ENCODE measurements around the gene LAMC3. TPM values are rescaled to one million over a fixed set of nuclear protein-coding genes. Genes with fewer than 3 reads are reported as not detected.

The LAMC3 gene
- total and polyA plus RNA-seq, 2 donors = 0.61 to 2.6 TPM

DNA sequence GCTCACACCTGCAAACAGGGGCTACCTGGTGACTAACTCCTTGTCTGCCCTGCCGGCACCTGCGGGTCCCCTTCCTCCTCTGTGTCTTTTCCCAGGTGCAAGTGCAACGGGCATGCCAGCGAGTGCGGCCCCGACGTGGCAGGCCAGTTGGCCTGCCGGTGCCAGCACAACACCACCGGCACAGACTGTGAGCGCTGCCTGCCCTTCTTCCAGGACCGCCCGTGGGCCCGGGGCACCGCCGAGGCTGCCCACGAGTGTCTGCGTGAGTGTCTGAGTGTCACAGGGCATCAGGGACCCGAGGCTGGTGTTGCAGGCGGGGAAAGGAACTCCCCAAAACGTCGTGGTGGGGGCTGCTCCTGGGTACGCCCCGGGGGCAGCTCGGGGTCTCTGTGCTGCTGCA lies 27.1 kb downstream of the LAMC3 start:
- DNase-seq (ENCODE audit: low read depth in 6 of 9, low spot score in 9 of 9) = no peak
- H3K4me3 ChIP-seq (ENCODE audit: low read length in 2 of 2) = no peak overlapping the region
- peaks cover 0 to 2% of the 10 kb centered on the region in 2 donors for H3K4me1 ChIP-seq (ENCODE audit: control insufficient read depth in 2 of 2, insufficient read depth in 2 of 2, low read length in 2 of 2)
- no peak overlapping the region for H3K27ac ChIP-seq (ENCODE audit: low read depth in 1 of 2, low read length in 1 of 2)
- 92% methylated on average over 24 of the region's 24 CpGs for WGBS
- no peaks in the 10 kb centered on the region for H3K9me3 ChIP-seq (ENCODE audit: control insufficient read depth in 2 of 2, insufficient read depth in 1 of 2, low read length in 1 of 2)
- peaks cover 0 to 2% of the 10 kb centered on the region in 2 donors for H3K27me3 ChIP-seq (ENCODE audit: control insufficient read depth in 2 of 2, insufficient read depth in 1 of 2, low read length in 1 of 2)
- H3K36me3 ChIP-seq (ENCODE audit: control insufficient read depth in 2 of 2, insufficient read depth in 2 of 2, low read length in 1 of 2) = no peaks in the 10 kb centered on the region

- Histone ChIP-seq H3K27ac (ENCODE audit: low read depth in 1 of 2, low read length in 1 of 2) (no peak overlapping the region), H3K36me3 (ENCODE audit: control insufficient read depth in 2 of 2, insufficient read depth in 2 of 2, low read length in 1 of 2) (no peaks in the 10 kb centered on the region), H3K4me3 (ENCODE audit: low read length in 2 of 2) (no peak overlapping the region), H3K9me3 (ENCODE audit: control insufficient read depth in 2 of 2, insufficient read depth in 1 of 2, low read length in 1 of 2) (no peaks in the 10 kb centered on the region), H3K27me3 (ENCODE audit: control insufficient read depth in 2 of 2, insufficient read depth in 1 of 2, low read length in 1 of 2) (peaks cover 0 to 2% of the 10 kb centered on the region in 2 donors), H3K4me1 (ENCODE audit: control insufficient read depth in 2 of 2, insufficient read depth in 2 of 2, low read length in 2 of 2) (peaks cover 0 to 2% of the 10 kb centered on the region in 2 donors)
- 84% methylated on average over 17 of the region's 17 CpGs for WGBS
- DNase-seq (ENCODE audit: low read depth in 6 of 9, low spot score in 9 of 9) = no peak
These were observed 27.8 kb downstream of the LAMC3 start for GRCh38 chr9:131036529-131037334.

DNA sequence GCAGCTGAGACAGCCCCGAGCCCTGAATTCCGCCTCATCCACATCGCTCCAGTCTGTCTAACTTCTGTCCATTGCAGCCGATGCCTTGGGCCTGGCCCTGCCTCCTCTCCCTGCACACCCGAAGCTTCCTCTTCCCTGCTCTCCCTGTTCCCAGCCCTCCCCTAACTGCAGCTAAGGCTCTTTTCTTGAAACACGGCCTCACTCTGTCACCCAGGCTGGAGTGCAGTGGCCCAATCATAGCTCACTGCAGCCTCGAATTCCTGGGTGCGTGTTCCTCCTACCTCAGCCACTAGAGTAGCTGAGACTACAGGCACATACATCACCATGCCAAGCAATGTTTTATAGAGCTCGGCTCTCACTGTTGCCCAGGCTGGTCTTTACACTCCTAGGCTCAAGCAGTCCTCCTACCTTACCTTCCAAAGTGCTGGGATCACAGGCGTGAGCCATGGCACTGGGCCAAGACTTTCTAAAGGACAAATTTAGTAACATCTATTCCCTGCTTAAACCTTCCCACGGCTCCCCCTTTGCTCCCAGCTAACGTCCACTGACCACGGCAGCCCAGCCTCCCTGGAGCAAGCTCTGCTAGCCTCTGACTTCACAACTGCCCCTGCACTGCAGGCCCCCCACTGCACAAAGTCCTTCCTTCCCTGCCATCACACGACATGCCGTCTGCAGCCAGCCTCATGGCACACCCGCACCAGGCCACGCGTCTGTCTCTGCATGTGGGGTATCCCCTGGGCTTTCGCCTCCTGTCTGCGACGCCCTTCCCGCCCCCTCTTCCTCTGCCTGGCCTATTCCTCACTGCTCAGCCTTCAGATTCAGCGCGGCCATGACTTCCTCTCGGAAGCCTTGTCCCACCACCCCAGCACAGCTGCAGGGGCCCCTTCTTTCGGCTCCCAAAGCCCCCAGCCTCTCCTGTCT lies 28.6 kb downstream of the LAMC3 start:
- Histone ChIP-seq H3K4me3 (ENCODE audit: low read length in 2 of 2) (no peak overlapping the region), H3K36me3 (ENCODE audit: control insufficient read depth in 2 of 2, insufficient read depth in 2 of 2, low read length in 1 of 2) (no peaks in the 10 kb centered on the region), H3K4me1 (ENCODE audit: control insufficient read depth in 2 of 2, insufficient read depth in 2 of 2, low read length in 2 of 2) (peaks cover 0 to 2% of the 10 kb centered on the region in 2 donors), H3K9me3 (ENCODE audit: control insufficient read depth in 2 of 2, insufficient read depth in 1 of 2, low read length in 1 of 2) (no peaks in the 10 kb centered on the region), H3K27me3 (ENCODE audit: control insufficient read depth in 2 of 2, insufficient read depth in 1 of 2, low read length in 1 of 2) (peaks cover 0 to 2% of the 10 kb centered on the region in 2 donors), H3K27ac (ENCODE audit: low read depth in 1 of 2, low read length in 1 of 2) (no peak overlapping the region)
- DNase-seq (ENCODE audit: low read depth in 6 of 9, low spot score in 9 of 9) = no peak
- 85% methylated on average over 26 of the region's 26 CpGs for WGBS

DNA sequence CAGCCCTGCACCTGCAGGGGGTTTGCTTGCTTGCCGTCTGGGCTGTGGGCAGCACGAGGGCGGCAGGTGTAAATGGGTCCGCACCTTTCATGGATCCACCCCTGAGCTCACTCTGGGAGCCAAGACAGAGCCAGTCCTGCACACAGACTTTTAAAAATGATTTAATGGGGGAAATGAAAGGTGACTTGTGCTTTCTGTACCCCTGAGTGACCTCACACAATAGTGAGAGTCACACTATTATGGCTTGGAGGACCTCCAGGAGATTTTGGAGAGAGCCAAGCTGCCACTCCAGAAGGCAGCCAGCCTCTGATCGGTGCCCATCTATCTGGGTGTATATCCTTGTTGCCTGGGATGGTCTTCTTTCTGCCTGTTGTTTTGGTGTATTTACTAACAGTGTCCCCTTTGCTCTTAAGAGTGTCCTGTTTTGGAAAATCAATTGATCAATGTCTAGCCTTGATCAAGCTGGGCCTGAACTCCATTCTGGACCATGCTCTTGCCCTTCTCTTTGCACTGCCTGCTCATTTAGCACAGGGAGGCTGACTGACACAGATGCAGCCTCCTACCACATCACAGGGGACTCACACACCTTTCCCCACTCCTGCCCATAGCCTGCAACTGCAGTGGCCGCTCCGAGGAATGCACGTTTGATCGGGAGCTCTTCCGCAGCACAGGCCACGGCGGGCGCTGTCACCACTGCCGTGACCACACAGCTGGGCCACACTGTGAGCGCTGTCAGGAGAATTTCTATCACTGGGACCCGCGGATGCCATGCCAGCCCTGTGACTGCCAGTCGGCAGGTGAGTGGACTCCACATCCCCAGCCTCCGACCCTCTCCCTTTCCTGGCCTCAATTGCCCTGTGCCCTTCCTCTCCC lies 29.5 kb downstream of the LAMC3 start:
- no peak overlapping the region for H3K27ac ChIP-seq (ENCODE audit: low read depth in 1 of 2, low read length in 1 of 2)
- peaks cover 0 to 2% of the 10 kb centered on the region in 2 donors for H3K27me3 ChIP-seq (ENCODE audit: control insufficient read depth in 2 of 2, insufficient read depth in 1 of 2, low read length in 1 of 2)
- no peak overlapping the region for H3K4me3 ChIP-seq (ENCODE audit: low read length in 2 of 2)
- no peaks in the 10 kb centered on the region for H3K9me3 ChIP-seq (ENCODE audit: control insufficient read depth in 2 of 2, insufficient read depth in 1 of 2, low read length in 1 of 2)
- H3K4me1 ChIP-seq (ENCODE audit: control insufficient read depth in 2 of 2, insufficient read depth in 2 of 2, low read length in 2 of 2) = peaks cover 0 to 2% of the 10 kb centered on the region in 2 donors
- DNase-seq (ENCODE audit: low read depth in 6 of 9, low spot score in 9 of 9) = no peak
- no peaks in the 10 kb centered on the region for H3K36me3 ChIP-seq (ENCODE audit: control insufficient read depth in 2 of 2, insufficient read depth in 2 of 2, low read length in 1 of 2)
- 92% methylated on average over 19 of the region's 19 CpGs for WGBS

DNA sequence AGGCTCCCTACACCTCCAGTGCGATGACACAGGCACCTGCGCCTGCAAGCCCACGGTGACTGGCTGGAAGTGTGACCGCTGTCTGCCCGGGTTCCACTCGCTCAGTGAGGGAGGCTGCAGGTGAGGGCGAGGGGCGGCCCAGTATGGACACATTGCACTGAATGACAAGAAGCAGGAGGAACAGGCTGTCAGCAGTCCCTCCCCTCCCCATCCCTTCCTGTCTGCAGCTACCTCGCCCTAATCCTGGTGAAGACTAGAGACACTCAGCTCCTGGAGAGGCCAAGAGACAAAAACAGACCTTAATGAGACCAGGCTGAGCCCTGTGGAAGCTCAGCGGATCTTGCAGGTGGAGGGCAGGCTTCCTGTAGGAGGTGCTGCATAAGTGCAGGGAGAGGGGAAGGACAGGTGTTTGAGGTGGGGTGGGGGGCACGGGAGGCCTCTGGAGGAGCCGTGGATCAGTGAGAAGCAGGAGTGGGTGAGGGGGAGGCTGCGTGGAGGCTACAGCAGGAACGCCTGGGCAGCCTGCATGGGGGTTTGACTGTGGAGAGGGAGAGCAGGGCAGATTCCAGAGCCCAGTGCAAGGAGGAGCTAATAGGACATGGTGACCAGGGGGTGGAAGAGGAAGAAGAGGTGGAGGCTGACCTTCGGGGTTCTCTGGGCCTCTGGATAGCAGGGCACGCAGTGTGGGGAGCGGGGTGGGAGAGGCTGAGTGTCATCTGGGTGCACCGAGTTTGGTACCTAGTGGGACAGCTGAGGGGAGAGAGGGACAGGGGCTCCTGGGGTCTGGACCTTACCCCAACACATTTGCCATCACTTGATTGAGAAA lies 30.4 kb downstream of the LAMC3 start:
- no peaks in the 10 kb centered on the region for H3K36me3 ChIP-seq (ENCODE audit: control insufficient read depth in 2 of 2, insufficient read depth in 2 of 2, low read length in 1 of 2)
- H3K9me3 ChIP-seq (ENCODE audit: control insufficient read depth in 2 of 2, insufficient read depth in 1 of 2, low read length in 1 of 2) = no peaks in the 10 kb centered on the region
- WGBS = 93% methylated on average over 18 of the region's 18 CpGs
- peaks cover 0 to 2% of the 10 kb centered on the region in 2 donors for H3K4me1 ChIP-seq (ENCODE audit: control insufficient read depth in 2 of 2, insufficient read depth in 2 of 2, low read length in 2 of 2)
- no peak overlapping the region for H3K27ac ChIP-seq (ENCODE audit: low read depth in 1 of 2, low read length in 1 of 2)
- no peak for DNase-seq (ENCODE audit: low read depth in 6 of 9, low spot score in 9 of 9)
- H3K4me3 ChIP-seq (ENCODE audit: low read length in 2 of 2) = no peak overlapping the region
- H3K27me3 ChIP-seq (ENCODE audit: control insufficient read depth in 2 of 2, insufficient read depth in 1 of 2, low read length in 1 of 2) = peaks cover 0 to 2% of the 10 kb centered on the region in 2 donors

- no peaks in the 10 kb centered on the region for H3K36me3 ChIP-seq (ENCODE audit: control insufficient read depth in 2 of 2, insufficient read depth in 2 of 2, low read length in 1 of 2)
- DNase-seq (ENCODE audit: low read depth in 6 of 9, low spot score in 9 of 9) = no peak
These were observed 33.7 kb downstream of the LAMC3 start for GRCh38 chr9:131042666-131043065.

DNA sequence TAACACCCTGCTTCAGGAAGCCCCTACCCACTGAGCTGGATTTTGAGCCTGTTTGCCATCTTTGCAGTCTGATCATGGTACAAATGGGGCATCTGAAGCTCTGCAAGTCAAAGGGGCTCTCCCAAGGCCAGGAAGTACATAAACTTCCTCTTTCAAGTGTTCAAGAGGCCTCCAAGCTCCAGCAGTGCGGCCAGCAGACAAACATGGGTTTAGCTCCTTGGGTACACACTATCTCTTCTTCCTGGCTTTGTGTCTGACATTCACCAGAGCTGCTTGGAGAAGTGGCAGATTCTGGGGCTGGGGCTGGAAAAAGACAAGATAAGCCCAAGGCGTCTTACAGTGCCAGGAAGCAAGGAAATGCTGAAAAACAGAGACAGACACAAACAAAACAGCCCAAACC lies 34.1 kb downstream of the LAMC3 start:
- WGBS = 50% methylated on average over 2 of the region's 2 CpGs
- Histone ChIP-seq H3K27ac (ENCODE audit: low read depth in 1 of 2, low read length in 1 of 2) (no peak overlapping the region), H3K27me3 (ENCODE audit: control insufficient read depth in 2 of 2, insufficient read depth in 1 of 2, low read length in 1 of 2) (peaks cover 0 to 2% of the 10 kb centered on the region in 2 donors), H3K4me3 (ENCODE audit: low read length in 2 of 2) (no peak overlapping the region), H3K36me3 (ENCODE audit: control insufficient read depth in 2 of 2, insufficient read depth in 2 of 2, low read length in 1 of 2) (no peaks in the 10 kb centered on the region), H3K4me1 (ENCODE audit: control insufficient read depth in 2 of 2, insufficient read depth in 2 of 2, low read length in 2 of 2) (no peaks in the 10 kb centered on the region), H3K9me3 (ENCODE audit: control insufficient read depth in 2 of 2, insufficient read depth in 1 of 2, low read length in 1 of 2) (no peaks in the 10 kb centered on the region)
- DNase-seq (ENCODE audit: low read depth in 6 of 9, low spot score in 9 of 9) = no peak

More at GRCh38 chr9:131042666-131043065, 33.7 kb downstream of the LAMC3 start:
- H3K4me1 ChIP-seq (ENCODE audit: control insufficient read depth in 2 of 2, insufficient read depth in 2 of 2, low read length in 2 of 2) = no peaks in the 10 kb centered on the region
- H3K4me3 ChIP-seq (ENCODE audit: low read length in 2 of 2) = no peak overlapping the region
- no peaks in the 10 kb centered on the region for H3K9me3 ChIP-seq (ENCODE audit: control insufficient read depth in 2 of 2, insufficient read depth in 1 of 2, low read length in 1 of 2)
- no peak overlapping the region for H3K27ac ChIP-seq (ENCODE audit: low read depth in 1 of 2, low read length in 1 of 2)
- H3K27me3 ChIP-seq (ENCODE audit: control insufficient read depth in 2 of 2, insufficient read depth in 1 of 2, low read length in 1 of 2) = peaks cover 0 to 4% of the 10 kb centered on the region in 2 donors

GRCh38 chr9:131043646-131044045 lies 34.7 kb downstream of the LAMC3 start:
- Histone ChIP-seq H3K9me3 (ENCODE audit: control insufficient read depth in 2 of 2, insufficient read depth in 1 of 2, low read length in 1 of 2) (no peaks in the 10 kb centered on the region), H3K36me3 (ENCODE audit: control insufficient read depth in 2 of 2, insufficient read depth in 2 of 2, low read length in 1 of 2) (no peaks in the 10 kb centered on the region), H3K4me3 (ENCODE audit: low read length in 2 of 2) (no peak overlapping the region), H3K27me3 (ENCODE audit: control insufficient read depth in 2 of 2, insufficient read depth in 1 of 2, low read length in 1 of 2) (peaks cover 0 to 5% of the 10 kb centered on the region in 2 donors), H3K4me1 (ENCODE audit: control insufficient read depth in 2 of 2, insufficient read depth in 2 of 2, low read length in 2 of 2) (no peaks in the 10 kb centered on the region), H3K27ac (ENCODE audit: low read depth in 1 of 2, low read length in 1 of 2) (no peak overlapping the region)
- DNase-seq (ENCODE audit: low read depth in 6 of 9, low spot score in 9 of 9) = no peak
- WGBS = 67% methylated on average over 6 of the region's 6 CpGs
